GM12892 (cell line): ENCODE measurements around the gene SEC11C.

Experiments used
- POLR2A ChIP-seq: IDR thresholded peaks from 2 replicates; pipeline ENCODE4 v1.6.1; 2011; ENCODE audit warnings: low read depth, low read length, control low read depth
- POLR2AphosphoS5 ChIP-seq: IDR thresholded peaks from 2 replicates; pipeline ENCODE4 v1.6.1; 2011; ENCODE audit warnings: low read depth, low read length, control low read depth
- TAF1 ChIP-seq: IDR thresholded peaks from 2 replicates; pipeline ENCODE4 v1.6.1; 2011; ENCODE audit warnings: low read depth, mild to moderate bottlenecking, control low read depth, low read length, borderline replicate concordance

GRCh38 chr18:59142274-59142673 lies 2.6 kb downstream of the SEC11C start:
- no peak for TF ChIP-seq POLR2AphosphoS5
- TF ChIP-seq POLR2A: no peak
- no peak for TF ChIP-seq TAF1
